ENCODE measurements around the gene SPTB.

The SPTB gene

GRCh38 chr14:64711039-64711438 is 168.7 kb downstream of the SPTB start:
- no peak overlapping the region for H3K27ac ChIP-seq (ENCODE audit: low read length)

GRCh38 chr14:64709126-64709525 is 170.6 kb downstream of the SPTB start:
- Histone ChIP-seq H3K9me2 (replicated peaks; ENCODE audit: insufficient read depth, low read length) (no peaks in the 10 kb centered on the region), H3K4me2 (ENCODE audit: low read depth, low read length) (no peak overlapping the region), H3K36me3 (replicated peaks; ENCODE audit: insufficient read depth, low read length) (no peaks in the 10 kb centered on the region), H3K4me1 (ENCODE audit: low read length) (no peaks in the 10 kb centered on the region), H4K20me1 (ENCODE audit: insufficient read depth, low read length) (no peaks in the 10 kb centered on the region), H3F3A (ENCODE audit: insufficient read depth, low read length) (no peaks in the 10 kb centered on the region), H2AFZ (ENCODE audit: low read length) (no peak overlapping the region), H3K9ac (ENCODE audit: low read length) (no peak overlapping the region), H3K27ac (ENCODE audit: low read length) (no peak overlapping the region), H3K4me3 (ENCODE audit: low read length) (no peak overlapping the region), H3K27me3 (replicated peaks; ENCODE audit: insufficient read depth, low read length) (peaks cover 11% of the 10 kb centered on the region; the same call in 1 of the 2 replicates), H3K79me2 (ENCODE audit: low read length) (no peaks in the 10 kb centered on the region), H3K9me3 (replicated peaks; ENCODE audit: insufficient read depth, low read length) (no peaks in the 10 kb centered on the region)
- no peak for DNase-seq
- TF ChIP-seq EZH2 (optimal IDR thresholded peaks at IDR 0.05; ENCODE audit: low read depth, low read length), result no peak
- TF ChIP-seq CTCF (IDR thresholded peaks at IDR 0.05; ENCODE audit: low read length), result no peak
- no peak for TF ChIP-seq EZH2phosphoT487 (IDR thresholded peaks at IDR 0.05; ENCODE audit: low read length)

More at GRCh38 chr14:64711039-64711438, 168.7 kb downstream of the SPTB start:
- Histone ChIP-seq H3K9me3 (replicated peaks; ENCODE audit: insufficient read depth, low read length) (no peaks in the 10 kb centered on the region), H3K79me2 (ENCODE audit: low read length) (no peaks in the 10 kb centered on the region), H2AFZ (ENCODE audit: low read length) (no peak overlapping the region), H3K4me1 (ENCODE audit: low read length) (no peaks in the 10 kb centered on the region), H3K36me3 (replicated peaks; ENCODE audit: insufficient read depth, low read length) (no peaks in the 10 kb centered on the region), H3F3A (ENCODE audit: insufficient read depth, low read length) (no peaks in the 10 kb centered on the region), H4K20me1 (ENCODE audit: insufficient read depth, low read length) (no peaks in the 10 kb centered on the region), H3K4me3 (ENCODE audit: low read length) (no peak overlapping the region), H3K4me2 (ENCODE audit: low read depth, low read length) (no peak overlapping the region), H3K9ac (ENCODE audit: low read length) (no peak overlapping the region), H3K9me2 (replicated peaks; ENCODE audit: insufficient read depth, low read length) (no peaks in the 10 kb centered on the region), H3K27me3 (replicated peaks; ENCODE audit: insufficient read depth, low read length) (no peaks in the 10 kb centered on the region)
- DNase-seq, result no peak
- no peak for TF ChIP-seq EZH2phosphoT487 (IDR thresholded peaks at IDR 0.05; ENCODE audit: low read length)
- TF ChIP-seq CTCF (IDR thresholded peaks at IDR 0.05; ENCODE audit: low read length), result no peak
- TF ChIP-seq EZH2 (optimal IDR thresholded peaks at IDR 0.05; ENCODE audit: low read depth, low read length), result no peak

GRCh38 chr14:64708148-64709004 is 171.3 kb downstream of the SPTB start:
- no peaks in the 10 kb centered on the region for H3F3A ChIP-seq (ENCODE audit: insufficient read depth, low read length)
- no peak overlapping the region for H3K4me2 ChIP-seq (ENCODE audit: low read depth, low read length)
- no peak for DNase-seq
- H3K9me2 ChIP-seq (replicated peaks; ENCODE audit: insufficient read depth, low read length), result no peaks in the 10 kb centered on the region
- H3K36me3 ChIP-seq (replicated peaks; ENCODE audit: insufficient read depth, low read length), result no peaks in the 10 kb centered on the region
- H3K9me3 ChIP-seq (replicated peaks; ENCODE audit: insufficient read depth, low read length), result no peaks in the 10 kb centered on the region
- no peak overlapping the region for H2AFZ ChIP-seq (ENCODE audit: low read length)
- H4K20me1 ChIP-seq (ENCODE audit: insufficient read depth, low read length), result no peaks in the 10 kb centered on the region
- no peaks in the 10 kb centered on the region for H3K4me1 ChIP-seq (ENCODE audit: low read length)
- H3K27me3 ChIP-seq (replicated peaks; ENCODE audit: insufficient read depth, low read length), result peaks cover 13% of the 10 kb centered on the region; the same call in 1 of the 2 replicates
- no peaks in the 10 kb centered on the region for H3K79me2 ChIP-seq (ENCODE audit: low read length)
- TF ChIP-seq CTCF (IDR thresholded peaks at IDR 0.05; ENCODE audit: low read length) (no peak), EZH2phosphoT487 (IDR thresholded peaks at IDR 0.05; ENCODE audit: low read length) (no peak), EZH2 (optimal IDR thresholded peaks at IDR 0.05; ENCODE audit: low read depth, low read length) (no peak)
- H3K4me3 ChIP-seq (ENCODE audit: low read length), result no peak overlapping the region
- no peak overlapping the region for H3K9ac ChIP-seq (ENCODE audit: low read length)
- H3K27ac ChIP-seq (ENCODE audit: low read length), result no peak overlapping the region
